ENCODE data around the gene SYCP2. TPM values are rescaled to one million over a fixed set of nuclear protein-coding genes. Genes with fewer than 3 reads are reported as not detected.

SYCP2 gene
- total RNA-seq, 1 experiment from 2014 or later = 0.70 TPM

- no peak overlapping the region; a peak in 1 of 7 replicates for H3K27ac Mint-ChIP-seq
- no peaks in the 10 kb centered on the region for H3K36me3 Mint-ChIP-seq (ENCODE audit: insufficient read depth in 1 of 3, low read depth in 3 of 3)
Measured at GRCh38 chr20:59823491-59824259, 109.8 kb downstream of the SYCP2 start.

More at GRCh38 chr20:59823491-59824259, 109.8 kb downstream of the SYCP2 start:
- no CpG with 5 or more reads among the region's 8 CpGs for WGBS (ENCODE audit: extremely low coverage, insufficient read length, low lambda C conversion rate)
- no peak overlapping the region for H2BK120ac ChIP-seq (ENCODE audit: low read depth, low read length, poor library complexity, severe bottlenecking)
- no peaks in the 10 kb centered on the region for H3K79me1 ChIP-seq (ENCODE audit: insufficient read depth, low read depth, low read length, poor library complexity, severe bottlenecking)
- H3K4me1 ChIP-seq (ENCODE audit: insufficient read depth, low read length) = no peaks in the 10 kb centered on the region
- Mint-ChIP-seq H3K4me3 (no peak overlapping the region), H3K27me3 (ENCODE audit: low read depth) (peaks cover 14% of the 10 kb centered on the region), H3K9me3 (peaks cover 0 to 20% of the 10 kb centered on the region in 2 experiments; a peak in 4 of 5 replicates), H3K4me1 (peaks cover 10 to 15% of the 10 kb centered on the region in 2 experiments)
- H3K18ac ChIP-seq (ENCODE audit: insufficient read length, low read depth, low read length) = no peak overlapping the region
- H3K56ac ChIP-seq (ENCODE audit: insufficient read length, low read depth, low read length) = no peak overlapping the region
- no peak overlapping the region for H3K14ac ChIP-seq (ENCODE audit: insufficient read depth, low read length)
- H3K27ac ChIP-seq (ENCODE audit: insufficient read length, low read depth, low read length) = no peak overlapping the region
- no peak overlapping the region for H2BK20ac ChIP-seq (ENCODE audit: low read depth, low read length, poor library complexity, severe bottlenecking)
- no peak overlapping the region for H3K23ac ChIP-seq (ENCODE audit: insufficient read length, low read depth, low read length)
- no peak overlapping the region for H2AK5ac ChIP-seq (ENCODE audit: insufficient read length, low read length)
- H2BK15ac ChIP-seq (ENCODE audit: low read depth, low read length) = no peak overlapping the region
- no peak overlapping the region for H3K4me2 ChIP-seq (ENCODE audit: insufficient read depth, insufficient read length, low read length)
- H3K23me2 ChIP-seq (ENCODE audit: insufficient read length, low read depth, low read length, poor library complexity, severe bottlenecking) = no peaks in the 10 kb centered on the region
- no peaks in the 10 kb centered on the region; the same call in 1 of the 2 replicates for H3K27me3 ChIP-seq (ENCODE audit: insufficient read depth, low read length)
- no peak overlapping the region for H3T11ph ChIP-seq (ENCODE audit: low read length)
- H3K79me2 ChIP-seq (ENCODE audit: insufficient read depth, low read length) = no peaks in the 10 kb centered on the region
- no peak overlapping the region for H3K4ac ChIP-seq (ENCODE audit: low read depth, low read length)
- TF ChIP-seq CTCF (conservative IDR thresholded peaks at IDR 0.05) = no peak
- peak; percentile 20 for DNase-seq
- H3K9ac ChIP-seq (ENCODE audit: extremely low read depth, insufficient read length, low read length) = no peak overlapping the region
- no peaks in the 10 kb centered on the region for H4K20me1 ChIP-seq (ENCODE audit: control insufficient read depth, insufficient read depth, insufficient read length)
- no peak overlapping the region for H2BK12ac ChIP-seq (ENCODE audit: insufficient read length, low read depth, low read length)
- no peak overlapping the region for H4K91ac ChIP-seq (ENCODE audit: insufficient read length, low read depth, low read length)
- no peak overlapping the region for H2BK5ac ChIP-seq (ENCODE audit: insufficient read length, low read length)
- H4K8ac ChIP-seq (replicated peaks; ENCODE audit: insufficient read length, low read depth, low read length) = no peak overlapping the region
- H2AFZ ChIP-seq (ENCODE audit: low read length) = no peak overlapping the region
- H3K9me3 ChIP-seq (ENCODE audit: control insufficient read depth, low read depth, low read length) = no peaks in the 10 kb centered on the region
- no peak overlapping the region for H4K5ac ChIP-seq (ENCODE audit: insufficient read length, low read depth, low read length)

All from H9 (cell line).